T-cell (primary cell): ENCODE results near the gene ANAPC5. TPM values are rescaled to one million over a fixed set of nuclear protein-coding genes. Genes with fewer than 3 reads are reported as not detected.

Experiments used
- ATAC-seq, 4 experiments: fragments of 200-7000 bp in 3 of 4; fragments of 150-1000 bp in 1 of 4; cut with Tn5 transposase; replicated peaks in 1 of 4; 1 replicate in 3 of 4; 2 replicates in 1 of 4; pipeline ENCODE4 v1.10.0; 2021; ENCODE audit warnings: moderate library complexity in 3 of 4, mild to moderate bottlenecking in 2 of 4, moderate number of reproducible peaks in 1 of 4
- CTCF ChIA-PET, 2 donors: fragments of 300-600 bp; sonication (Branson Sonifier 250); formaldehyde crosslinking; loops; one replicate each; lab custom pipeline; 2022; ENCODE audit warnings: antibody characterized with exemption in 2 of 2; lab: Charles Lee
- POLR2A ChIA-PET, 2 donors: fragments of 300-600 bp; sonication (Branson Sonifier 250); formaldehyde crosslinking; loops; one replicate each; lab custom pipeline; 2022; ENCODE audit warnings: antibody characterized with exemption in 2 of 2; lab: Charles Lee
- DNase-seq, 35 experiments: peaks; one replicate each; pipeline versions ENCODE4 v3.0.0 to v3.0.0-alpha.2; 2013 to 2023
- H3K27ac ChIP-seq: one replicate; pipeline ENCODE4 v1.5.1; 2013; ENCODE audit warnings: low read length
- H3K27me3 ChIP-seq, 2 experiments: replicated peaks in 1 of 2; 1 replicate in 1 of 2; 2 replicates in 1 of 2; pipeline versions ENCODE4 v1.6.1 to v1.7.0; 2013; ENCODE audit warnings: low read length in 1 of 2, mixed read lengths in 1 of 2; ENCODE audit not compliant: control insufficient read depth in 2 of 2, insufficient read depth in 2 of 2; ENCODE audit errors: extremely low read depth in 1 of 2
- H3K36me3 ChIP-seq, 2 donors: 1 replicate in 1 of 2; 2 replicates in 1 of 2; pipeline versions ENCODE4 v1.6.1 to v1.7.0; 2013; ENCODE audit warnings: low read length in 1 of 2; ENCODE audit not compliant: control insufficient read depth in 2 of 2, insufficient read depth in 1 of 2; ENCODE audit errors: extremely low read depth in 1 of 2
- H3K4me1 ChIP-seq, 2 experiments: 1 replicate in 1 of 2; 2 replicates in 1 of 2; pipeline versions ENCODE4 v1.6.1 to v1.7.0; 2013; ENCODE audit warnings: low read length in 2 of 2, mixed read lengths in 1 of 2; ENCODE audit not compliant: insufficient read depth in 2 of 2, control insufficient read depth in 1 of 2; ENCODE audit errors: extremely low read depth in 1 of 2
- H3K4me3 ChIP-seq, 2 donors: 1 replicate in 1 of 2; 2 replicates in 1 of 2; pipeline versions ENCODE4 v1.5.1 to v1.7.0; 2013; ENCODE audit warnings: mild to moderate bottlenecking in 2 of 2, low read length in 1 of 2, moderate library complexity in 1 of 2; ENCODE audit not compliant: control insufficient read depth in 1 of 2; ENCODE audit errors: extremely low read depth in 1 of 2
- H3K9me3 ChIP-seq: 2 replicates; pipeline ENCODE4 v1.7.0; 2013
- H3K27ac Mint-ChIP-seq, 2 donors: one replicate each; pipeline ENCODE4 v1.8.0; 2020 to 2021; ENCODE audit warnings: mild to moderate bottlenecking in 2 of 2, mixed read lengths in 2 of 2
- H3K27me3 Mint-ChIP-seq, 2 donors: one replicate each; pipeline ENCODE4 v1.8.0; 2021 to 2022; ENCODE audit warnings: mixed read lengths in 2 of 2
- H3K36me3 Mint-ChIP-seq: one replicate; pipeline ENCODE4 v1.8.0; 2021; ENCODE audit warnings: mixed read lengths
- H3K4me1 Mint-ChIP-seq, 3 donors: one replicate each; pipeline ENCODE4 v1.8.0; 2020 to 2022; ENCODE audit warnings: mixed read lengths in 3 of 3, mild to moderate bottlenecking in 1 of 3
- H3K4me3 Mint-ChIP-seq, 3 donors: one replicate each; pipeline ENCODE4 v1.8.0; 2020 to 2022; ENCODE audit warnings: mild to moderate bottlenecking in 3 of 3, mixed read lengths in 3 of 3, moderate library complexity in 3 of 3
- H3K9me3 Mint-ChIP-seq, 3 donors: one replicate each; pipeline ENCODE4 v1.8.0; 2020 to 2022; ENCODE audit warnings: mixed read lengths in 3 of 3
- WGBS: methylation state at CpG from one replicate; pipeline ENCODE4 v1.1.5; 2013; ENCODE audit warnings: missing lambda C conversion rate; ENCODE audit not compliant: insufficient coverage; 5-methylcytosine and 5-hydroxymethylcytosine counted together
- total RNA-seq, 35 experiments: library from RNA in 6 of 35; stranded (reverse) in 6 of 35; fragments of 120-200 nt in 1 of 35; gene quantifications; one replicate each; pipeline versions ENCODE4 v1.2.1 to v1.2.4 and lab custom pipeline; 2013 to 2026

The ANAPC5 gene
- total RNA-seq, 5 donors from 2014 or later (not counting 1 experiment from before 2014, with no cell fraction given) = 121 to 134 (median 126) TPM

GRCh38 chr12:121357331-121357730, 5.1 kb upstream of the ANAPC5 start:
- no peak overlapping the region for H3K27ac Mint-ChIP-seq
- no peaks in the 10 kb centered on the region for H3K27me3 Mint-ChIP-seq
- H3K36me3 ChIP-seq = no peaks in the 10 kb centered on the region
- no peaks in the 10 kb centered on the region for H3K9me3 ChIP-seq
- 50% methylated on average over 1 of the region's 4 CpGs for WGBS
- peaks cover 0 to 4% of the 10 kb centered on the region in 2 experiments for H3K27me3 ChIP-seq
- no peak overlapping the region for H3K27ac ChIP-seq
- H3K4me1 Mint-ChIP-seq = peaks cover 9 to 11% (median 9%) of the 10 kb centered on the region in 3 donors
- H3K4me1 ChIP-seq = peaks cover 2 to 5% of the 10 kb centered on the region in 2 experiments
- no peak for ATAC-seq
- H3K9me3 Mint-ChIP-seq = no peaks in the 10 kb centered on the region
- no peak overlapping the region for H3K4me3 Mint-ChIP-seq
- H3K36me3 Mint-ChIP-seq = no peaks in the 10 kb centered on the region
- CTCF ChIA-PET = no interaction called here
- DNase-seq = no peak
- H3K4me3 ChIP-seq = no peak overlapping the region
- POLR2A ChIA-PET = no interaction called here

GRCh38 chr12:121356657-121357056, 4.4 kb upstream of the ANAPC5 start:
- no peak for DNase-seq
- ChIA-PET POLR2A (interaction anchor here in 1 of 2 donors (0.5 kb wide), 1 partner anchor 45 kb away, joined by 3 read pairs; no protein-coding TSS in a partner anchor), CTCF (no interaction called here)
- Mint-ChIP-seq H3K9me3 (no peaks in the 10 kb centered on the region), H3K27ac (no peak overlapping the region), H3K36me3 (no peaks in the 10 kb centered on the region), H3K27me3 (no peaks in the 10 kb centered on the region), H3K4me1 (peaks cover 15 to 18% (median 16%) of the 10 kb centered on the region in 3 donors), H3K4me3 (no peak overlapping the region)
- ATAC-seq = no peak
- no peaks in the 10 kb centered on the region for H3K9me3 ChIP-seq
- no peak overlapping the region for H3K4me3 ChIP-seq
- no peaks in the 10 kb centered on the region for H3K36me3 ChIP-seq
- 63% methylated on average over 1 of the region's 3 CpGs for WGBS
- peaks cover 0 to 4% of the 10 kb centered on the region in 2 experiments for H3K27me3 ChIP-seq
- H3K27ac ChIP-seq = no peak overlapping the region
- peaks cover 2 to 6% of the 10 kb centered on the region in 2 experiments for H3K4me1 ChIP-seq

DNA sequence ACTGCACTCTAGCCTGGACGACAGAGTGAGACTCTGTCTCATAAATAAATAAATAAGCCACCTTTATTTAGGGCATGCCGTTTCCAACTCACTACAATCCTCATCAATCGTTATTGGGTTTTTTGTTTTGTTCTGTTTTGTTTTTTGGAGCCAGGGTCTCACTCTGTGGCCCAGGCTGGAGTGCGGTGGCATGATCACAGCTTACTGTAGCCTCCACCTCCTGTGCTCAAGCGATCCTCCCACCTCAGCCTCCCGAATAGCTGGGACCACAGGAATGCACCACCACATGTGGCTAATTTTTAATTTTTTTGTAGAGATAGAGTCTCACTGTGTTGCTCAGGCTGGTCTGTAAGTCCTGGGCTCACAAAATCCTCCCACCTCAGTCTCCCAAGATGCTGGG, 3.6 kb upstream of the ANAPC5 start:
- peaks cover 15 to 22% (median 20%) of the 10 kb centered on the region in 3 donors for H3K4me1 Mint-ChIP-seq
- DNase-seq (no peak), ATAC-seq (no peak)
- Histone ChIP-seq H3K4me1 (peaks cover 6 to 14% of the 10 kb centered on the region in 2 experiments), H3K36me3 (no peaks in the 10 kb centered on the region), H3K9me3 (no peaks in the 10 kb centered on the region), H3K27ac (no peak overlapping the region), H3K27me3 (no peaks in the 10 kb centered on the region), H3K4me3 (no peak overlapping the region)
- no peaks in the 10 kb centered on the region for H3K9me3 Mint-ChIP-seq
- H3K27me3 Mint-ChIP-seq = no peaks in the 10 kb centered on the region
- no peaks in the 10 kb centered on the region for H3K36me3 Mint-ChIP-seq
- WGBS = no CpG with 5 or more reads among the region's 6 CpGs
- POLR2A ChIA-PET = interaction anchor here in 1 of 2 donors (0.5 kb wide), 1 partner anchor 46 kb away, joined by 3 read pairs; no protein-coding TSS in a partner anchor
- no peak overlapping the region for H3K4me3 Mint-ChIP-seq
- CTCF ChIA-PET = interaction anchor here in 1 of 2 donors (0.6 kb wide), 1 partner anchor 21 kb away, joined by 3 read pairs; no protein-coding TSS in a partner anchor
- H3K27ac Mint-ChIP-seq = no peak overlapping the region

GRCh38 chr12:121352682-121353018, 439 bp upstream of the ANAPC5 start:
- ChIA-PET CTCF (interaction anchor here in 1 of 2 donors (0.6 to 1.8 kb wide), 3 partner anchors 48 to 111 kb away, joined by 3 to 8 read pairs (median 6); partner anchors contain the start of gene RNF34), POLR2A (interaction anchor here (0.6 to 1.8 kb wide), 2 partner anchors 48 to 749 kb away, joined by 5 to 6 read pairs; no protein-coding TSS in a partner anchor)
- Histone ChIP-seq H3K4me3 (peak overlapping the region; percentile 84 to 98), H3K4me1 (peaks cover 11 to 35% of the 10 kb centered on the region in 2 experiments), H3K27me3 (no peaks in the 10 kb centered on the region), H3K36me3 (peaks cover 0 to 2% of the 10 kb centered on the region in 2 donors), H3K9me3 (no peaks in the 10 kb centered on the region), H3K27ac (peak overlapping the region; percentile 55)
- ATAC-seq (peak in 1 of 4 experiments; percentile 30), DNase-seq (no peak)
- Mint-ChIP-seq H3K27ac (peak overlapping the region; percentile 98), H3K36me3 (peaks cover 2% of the 10 kb centered on the region), H3K27me3 (no peaks in the 10 kb centered on the region), H3K4me3 (peak overlapping the region; percentile 94 to 98 (median 95)), H3K4me1 (peaks cover 34 to 45% (median 41%) of the 10 kb centered on the region in 3 donors), H3K9me3 (no peaks in the 10 kb centered on the region)
- 0% methylated on average over 5 of the region's 12 CpGs for WGBS

- Mint-ChIP-seq H3K9me3 (no peaks in the 10 kb centered on the region), H3K36me3 (peaks cover 40% of the 10 kb centered on the region), H3K4me3 (no peak overlapping the region), H3K4me1 (peaks cover 39 to 50% (median 49%) of the 10 kb centered on the region in 3 donors), H3K27ac (no peak overlapping the region), H3K27me3 (no peaks in the 10 kb centered on the region)
- no peaks in the 10 kb centered on the region for H3K9me3 ChIP-seq
- no peaks in the 10 kb centered on the region for H3K27me3 ChIP-seq
- no peak overlapping the region for H3K4me3 ChIP-seq
- no peak for DNase-seq
- H3K27ac ChIP-seq = no peak overlapping the region
- H3K36me3 ChIP-seq = peaks cover 7 to 51% of the 10 kb centered on the region in 2 donors
- WGBS = no CpG with 5 or more reads among the region's 2 CpGs
- ATAC-seq = no peak
- peaks cover 9 to 30% of the 10 kb centered on the region in 2 experiments for H3K4me1 ChIP-seq
- ChIA-PET CTCF (interaction anchor here in 1 of 2 donors (0.5 kb wide), 1 partner anchor 892 kb away, joined by 3 read pairs; no protein-coding TSS in a partner anchor), POLR2A (interaction anchor here in 1 of 2 donors (0.6 kb wide), 1 partner anchor 79 kb away, joined by 5 read pairs; no protein-coding TSS in a partner anchor)
Observed at GRCh38 chr12:121346747-121347146, 5.5 kb downstream of the ANAPC5 start.

GRCh38 chr12:121345151-121345815, 6.9 kb downstream of the ANAPC5 start:
- H3K4me3 Mint-ChIP-seq = no peak overlapping the region
- H3K9me3 Mint-ChIP-seq = no peaks in the 10 kb centered on the region
- H3K36me3 Mint-ChIP-seq = peaks cover 51% of the 10 kb centered on the region
- ChIA-PET POLR2A (no interaction called here), CTCF (interaction anchor here in 1 of 2 donors (0.6 kb wide), 1 partner anchor 60 kb away, joined by 4 read pairs; no protein-coding TSS in a partner anchor)
- Histone ChIP-seq H3K27me3 (no peaks in the 10 kb centered on the region), H3K27ac (no peak overlapping the region), H3K9me3 (no peaks in the 10 kb centered on the region), H3K36me3 (peaks cover 18 to 62% of the 10 kb centered on the region in 2 donors), H3K4me3 (no peak overlapping the region), H3K4me1 (peaks cover 2 to 16% of the 10 kb centered on the region in 2 experiments)
- no peak for DNase-seq
- H3K27ac Mint-ChIP-seq = peak overlapping the region in 1 of 2 donors; percentile 12
- peaks cover 33 to 39% (median 38%) of the 10 kb centered on the region in 3 donors for H3K4me1 Mint-ChIP-seq
- ATAC-seq = no peak
- 93% methylated on average over 4 of the region's 4 CpGs for WGBS
- H3K27me3 Mint-ChIP-seq = no peaks in the 10 kb centered on the region
